A549 (cell line): Measurements from ENCODE around the gene NCF2. TPM values are rescaled to one million over a fixed set of nuclear protein-coding genes. Genes with fewer than 3 reads are reported as not detected.

ENCODE experiments used
- ATAC-seq, 2 experiments: fragments of 200-7000 bp in 1 of 2; fragments of >200 bp in 1 of 2; cut with Nextera tagmentation in 1 of 2; cut with Tn5 transposase in 1 of 2; 3 replicates each; pipeline versions ENCODE4 v1.8.0 to v1.9.1; 2018 to 2020; ENCODE audit warnings: mild to moderate bottlenecking in 1 of 2, moderate library complexity in 1 of 2
- CTCF ChIA-PET: fragments of 300-600 bp; sonication (Branson Sonifier 250); formaldehyde crosslinking; extraction: SDS; loops from one replicate; lab custom pipeline; 2021; ENCODE audit warnings: antibody characterized with exemption, inconsistent platforms; lab: Yijun Ruan, JAX
- POLR2A ChIA-PET: fragments of 350-600 bp; formaldehyde crosslinking; extraction: SDS; loops from one replicate; lab custom pipeline; 2021; ENCODE audit warnings: antibody characterized with exemption, inconsistent platforms; lab: Yijun Ruan, JAX
- DNase-seq, 2 experiments: peaks; one replicate each; pipeline versions ENCODE4 v3.0.0 to v3.0.0-alpha.2; 2011 to 2016; ENCODE audit warnings: low read depth in 1 of 2, low spot score in 1 of 2
- FAIRE-seq: peaks from 2 replicates; lab custom pipeline; 2011; peaks lifted over from hg19 to GRCh38; lab: Jason Lieb, UNC
- H3K27ac ChIP-seq, 2 experiments: fragments of >200 bp; sonication (Bioruptor Twin); formaldehyde crosslinking; 3 replicates each; pipeline ENCODE4 v1.5.1; 2016 to 2017
- H3K4me1 ChIP-seq: fragments of >200 bp; sonication (Bioruptor Twin); formaldehyde crosslinking; 3 replicates; pipeline ENCODE4 v1.6.1; 2016
- H3K4me2 ChIP-seq: fragments of >200 bp; sonication (Bioruptor Twin); formaldehyde crosslinking; 3 replicates; pipeline ENCODE4 v1.6.1; 2016
- H3K4me3 ChIP-seq: fragments of >200 bp; sonication (Bioruptor Twin); formaldehyde crosslinking; 3 replicates; pipeline ENCODE4 v1.5.1; 2016
- H3K9me3 ChIP-seq: fragments of >200 bp; sonication (Bioruptor Twin); formaldehyde crosslinking; 3 replicates; pipeline ENCODE4 v1.6.1; 2016
- CEBPB ChIP-seq, 2 experiments: fragments of >200 bp in 1 of 2; sonication (Bioruptor Twin) in 1 of 2; formaldehyde crosslinking in 1 of 2; IDR thresholded peaks; 2 replicates each; pipeline ENCODE4 v1.6.1; 2012 to 2016
- CHD2 ChIP-seq: fragments of 150-350 bp; IDR thresholded peaks from 2 replicates; pipeline ENCODE4 v1.6.1; 2014; ENCODE audit warnings: low read length; ENCODE audit not compliant: partially characterized antibody
- EHF ChIP-seq: fragments of 250-450 bp; sonication (Bioruptor Pico); IDR thresholded peaks from 2 replicates; pipeline ENCODE4 v1.5.0; 2020; ENCODE audit warnings: mild to moderate bottlenecking
- ESRRA ChIP-seq: fragments of 150-350 bp; IDR thresholded peaks from 2 replicates; pipeline ENCODE4 v1.6.1; 2014; ENCODE audit warnings: mild to moderate bottlenecking, low read length, borderline replicate concordance
- FOSL2 ChIP-seq, 2 experiments: fragments of 450-650 bp in 1 of 2; fragments of >200 bp in 1 of 2; sonication (Bioruptor Twin) in 1 of 2; formaldehyde crosslinking; IDR thresholded peaks; 2 replicates each; pipeline versions ENCODE4 v1.5.0 to v1.6.1; 2016 to 2020; ENCODE audit warnings: mild to moderate bottlenecking in 1 of 2, moderate library complexity in 1 of 2
- FOXS1 ChIP-seq: fragments of 250-450 bp; sonication (Bioruptor Pico); IDR thresholded peaks from 2 replicates; pipeline ENCODE4 v1.5.0; 2020; ENCODE audit warnings: mild to moderate bottlenecking, moderate library complexity
- HDAC2 ChIP-seq: fragments of 200-600 bp; sonication (generic); IDR thresholded peaks from 2 replicates; pipeline ENCODE4 v1.6.1; 2016
- HMGXB4 ChIP-seq: fragments of 250-450 bp; sonication (Bioruptor Pico); IDR thresholded peaks from 2 replicates; pipeline ENCODE4 v1.5.0; 2021; ENCODE audit warnings: mild to moderate bottlenecking, moderate library complexity, borderline replicate concordance
- JUNB ChIP-seq: fragments of >200 bp; sonication (Bioruptor Twin); formaldehyde crosslinking; IDR thresholded peaks from 2 replicates; pipeline ENCODE4 v1.6.1; 2016
- KDM5A ChIP-seq: fragments of 200-600 bp; sonication (generic); IDR thresholded peaks from 2 replicates; pipeline ENCODE4 v1.6.1; 2016; ENCODE audit warnings: antibody characterized with exemption, mild to moderate bottlenecking
- MAFK ChIP-seq: fragments of 450-650 bp; IDR thresholded peaks from 2 replicates; pipeline ENCODE4 v1.6.1; 2014; ENCODE audit not compliant: partially characterized antibody
- POLR2AphosphoS2 ChIP-seq: conservative IDR thresholded peaks from 2 replicates; pipeline ENCODE4 v1.6.1; 2012; ENCODE audit warnings: low read length, improper control_type of control experiment, inconsistent platforms
- RCOR1 ChIP-seq: fragments of 150-350 bp; IDR thresholded peaks from 2 replicates; pipeline ENCODE4 v1.6.1; 2014; ENCODE audit warnings: antibody characterized with exemption, low read length, low read depth
- RNF2 ChIP-seq: fragments of 200-600 bp; sonication (generic); IDR thresholded peaks from 2 replicates; pipeline ENCODE4 v1.6.1; 2016; ENCODE audit warnings: low read depth, mild to moderate bottlenecking, antibody characterized with exemption, moderate library complexity, borderline replicate concordance
- SREBF2 ChIP-seq: fragments of 450-650 bp; IDR thresholded peaks from 2 replicates; pipeline ENCODE4 v1.6.1; 2014; ENCODE audit warnings: mild to moderate bottlenecking, moderate library complexity
- ZFP36 ChIP-seq: fragments of 450-650 bp; IDR thresholded peaks from 2 replicates; pipeline ENCODE4 v1.6.1; 2014; ENCODE audit warnings: borderline replicate concordance; ENCODE audit not compliant: partially characterized antibody
- WGBS: methylation state at CpG from one replicate; pipeline ENCODE4 v1.1.6; 2017; ENCODE audit errors: missing lambda C conversion rate; 5-methylcytosine and 5-hydroxymethylcytosine counted together
- polyA plus RNA-seq, 4 experiments: library from polyadenylated mRNA; depleted of rRNA in 3 of 4; stranded (reverse); fragments of >200 nt; fragmentation: RNase III in 1 of 4; extraction: RNeasy Plus Mini Kit Qiagen cat#74134 plus additional on column Dnase treatment in 1 of 4; gene quantifications; 2 replicates in 3 of 4; 3 replicates in 1 of 4; pipeline ENCODE4 v1.2.3, GENCODE V29; 2011 to 2017
- TF ChIP-seq, protein P1 (sequence below): fragments of 450-650 bp; IDR thresholded peaks from 2 replicates; pipeline ENCODE4 v1.6.1; 2014; ENCODE audit warnings: antibody characterized with exemption
- TF ChIP-seq, protein P2 (sequence below): IDR thresholded peaks from 2 replicates; pipeline ENCODE4 v1.6.1; 2012; ENCODE audit warnings: low read depth, borderline replicate concordance

The NCF2 gene
- polyA plus RNA-seq, 2 of the 4 experiments (the other 2 are of a cell fraction): 4.5 to 4.6 TPM

DNA sequence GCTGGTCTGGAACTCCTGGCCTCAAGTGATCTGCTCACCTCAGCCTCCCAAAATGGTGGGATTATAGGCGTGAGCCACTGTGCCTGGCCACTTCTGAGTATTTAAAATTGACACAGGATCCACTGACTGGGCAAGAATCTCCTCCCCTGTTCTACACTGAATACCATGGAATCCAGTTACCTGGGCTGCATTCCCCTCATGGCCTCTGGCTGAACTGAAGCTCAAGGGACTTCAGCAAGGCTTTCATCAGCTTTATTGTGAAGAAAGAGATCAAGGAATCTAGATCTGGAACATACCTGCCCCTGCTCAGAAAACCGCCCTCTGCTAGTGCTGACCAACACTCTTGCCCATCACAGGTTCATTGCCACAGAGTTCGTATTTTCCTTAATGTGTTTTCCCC lies 20.5 kb downstream of the NCF2 start:
- POLR2A ChIA-PET: interaction anchor here (1.5 kb wide), 1 partner anchor 31 kb away, joined by 3 read pairs; no protein-coding TSS in a partner anchor
- H3K4me2 ChIP-seq: no peak overlapping the region
- FAIRE-seq (no peak), DNase-seq (no peak), ATAC-seq (no peak)
- H3K9me3 ChIP-seq: no peaks in the 10 kb centered on the region
- H3K4me1 ChIP-seq: peaks cover 23% of the 10 kb centered on the region
- H3K4me3 ChIP-seq: no peak overlapping the region
- TF ChIP-seq ESRRA: no peak
- TF ChIP-seq RCOR1: no peak
- no peak for TF ChIP-seq CHD2
- TF ChIP-seq SREBF2: no peak
- no peak for TF ChIP-seq HMGXB4 (CRISPR knock-in tag)
- TF ChIP-seq, protein P1, sequence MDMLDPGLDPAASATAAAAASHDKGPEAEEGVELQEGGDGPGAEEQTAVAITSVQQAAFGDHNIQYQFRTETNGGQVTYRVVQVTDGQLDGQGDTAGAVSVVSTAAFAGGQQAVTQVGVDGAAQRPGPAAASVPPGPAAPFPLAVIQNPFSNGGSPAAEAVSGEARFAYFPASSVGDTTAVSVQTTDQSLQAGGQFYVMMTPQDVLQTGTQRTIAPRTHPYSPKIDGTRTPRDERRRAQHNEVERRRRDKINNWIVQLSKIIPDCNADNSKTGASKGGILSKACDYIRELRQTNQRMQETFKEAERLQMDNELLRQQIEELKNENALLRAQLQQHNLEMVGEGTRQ: no peak
- TF ChIP-seq JUNB: no peak
- TF ChIP-seq POLR2AphosphoS2: no peak
- no peak for TF ChIP-seq HDAC2
- peak overlapping the region; percentile 24 to 56; a peak in 4 of 6 replicates for H3K27ac ChIP-seq
- CTCF ChIA-PET: interaction anchor here (0.9 to 1.8 kb wide), 5 partner anchors 8 to 99 kb away, joined by 3 to 7 read pairs (median 4); partner anchors contain the start of gene ARPC5
- WGBS: 91% methylated on average over 3 of the region's 3 CpGs

DNA sequence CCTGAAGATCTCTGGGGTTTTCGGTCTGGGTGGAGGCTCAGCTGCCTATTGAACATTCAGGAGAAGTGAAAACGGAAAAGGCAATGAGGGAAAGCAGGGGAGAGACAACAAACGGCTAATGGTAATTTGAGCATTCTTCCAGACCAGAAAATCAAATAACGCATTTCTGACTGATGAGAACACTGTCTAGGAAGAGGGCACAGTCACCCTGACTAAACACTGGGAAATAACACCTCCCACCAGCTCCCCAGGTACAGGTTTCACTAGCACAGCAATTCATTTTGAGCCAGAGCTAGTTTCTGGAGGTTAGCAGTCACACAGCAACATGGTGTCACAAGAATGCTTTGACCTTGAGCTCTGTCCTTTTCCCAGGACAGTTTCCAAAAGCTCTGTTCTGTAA lies 21.1 kb downstream of the NCF2 start:
- no peak for TF ChIP-seq FOSL2 (IDR thresholded peaks at IDR 0.05)
- peak; percentile 19; the same call in 1 of the 2 replicates for TF ChIP-seq FOSL2 (CRISPR knock-in tag; IDR thresholded peaks at IDR 0.05)
- TF ChIP-seq MAFK: peak; percentile 2
- TF ChIP-seq EHF (CRISPR knock-in tag): no peak
- TF ChIP-seq ESRRA: no peak
- no peak for TF ChIP-seq CEBPB (IDR thresholded peaks at IDR 0.05)
- TF ChIP-seq SREBF2: no peak
- FAIRE-seq: no peak
- ChIA-PET POLR2A (interaction anchor here (1.5 kb wide), 1 partner anchor 30 kb away, joined by 3 read pairs; no protein-coding TSS in a partner anchor), CTCF (interaction anchor here (0.7 to 1.8 kb wide), 4 partner anchors 9 to 66 kb away, joined by 3 to 5 read pairs (median 4); partner anchors contain the start of gene ARPC5)
- DNase-seq: peak; percentile 18 to 56
- Histone ChIP-seq H3K9me3 (no peaks in the 10 kb centered on the region), H3K4me1 (peaks cover 23% of the 10 kb centered on the region), H3K27ac (peak overlapping the region; percentile 53 to 56), H3K4me2 (peak overlapping the region; percentile 55), H3K4me3 (no peak overlapping the region)
- ATAC-seq: peak in 1 of 2 experiments; percentile 65; a peak in 3 of 6 replicates
- whole genome bisulfite sequencing: 25% methylated on average over 4 of the region's 4 CpGs

GRCh38 chr1:183568176-183569021 lies 21.9 kb downstream of the NCF2 start:
- CTCF ChIA-PET: interaction anchor here (0.6 to 1.8 kb wide), 7 partner anchors 10 to 287 kb away, joined by 3 to 5 read pairs (median 4); partner anchors contain the start of gene ARPC5
- WGBS: 92% methylated on average over 12 of the region's 12 CpGs
- peak overlapping the region; percentile 53 to 56; a peak in 5 of 6 replicates for H3K27ac ChIP-seq
- ATAC-seq: peak in 1 of 2 experiments; percentile 19; a peak in 3 of 6 replicates
- no peak for DNase-seq
- H3K9me3 ChIP-seq: no peaks in the 10 kb centered on the region
- POLR2A ChIA-PET: interaction anchor here (1.5 kb wide), 1 partner anchor 29 kb away, joined by 3 read pairs; no protein-coding TSS in a partner anchor
- H3K4me2 ChIP-seq: peak overlapping the region; percentile 55
- no peak for FAIRE-seq
- H3K4me3 ChIP-seq: no peak overlapping the region
- H3K4me1 ChIP-seq: peaks cover 23% of the 10 kb centered on the region
- no peak for TF ChIP-seq FOXS1 (CRISPR knock-in tag)
- no peak for TF ChIP-seq CEBPB (IDR thresholded peaks at IDR 0.05)
- TF ChIP-seq ZFP36: no peak
- TF ChIP-seq KDM5A: no peak
- TF ChIP-seq, protein P2, sequence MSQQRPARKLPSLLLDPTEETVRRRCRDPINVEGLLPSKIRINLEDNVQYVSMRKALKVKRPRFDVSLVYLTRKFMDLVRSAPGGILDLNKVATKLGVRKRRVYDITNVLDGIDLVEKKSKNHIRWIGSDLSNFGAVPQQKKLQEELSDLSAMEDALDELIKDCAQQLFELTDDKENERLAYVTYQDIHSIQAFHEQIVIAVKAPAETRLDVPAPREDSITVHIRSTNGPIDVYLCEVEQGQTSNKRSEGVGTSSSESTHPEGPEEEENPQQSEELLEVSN: no peak
- no peak for TF ChIP-seq RNF2
- TF ChIP-seq, all 56 proteins: peak for 0
